ENCODE measurements around the gene NDUFAF5.

NDUFAF5 gene

DNA sequence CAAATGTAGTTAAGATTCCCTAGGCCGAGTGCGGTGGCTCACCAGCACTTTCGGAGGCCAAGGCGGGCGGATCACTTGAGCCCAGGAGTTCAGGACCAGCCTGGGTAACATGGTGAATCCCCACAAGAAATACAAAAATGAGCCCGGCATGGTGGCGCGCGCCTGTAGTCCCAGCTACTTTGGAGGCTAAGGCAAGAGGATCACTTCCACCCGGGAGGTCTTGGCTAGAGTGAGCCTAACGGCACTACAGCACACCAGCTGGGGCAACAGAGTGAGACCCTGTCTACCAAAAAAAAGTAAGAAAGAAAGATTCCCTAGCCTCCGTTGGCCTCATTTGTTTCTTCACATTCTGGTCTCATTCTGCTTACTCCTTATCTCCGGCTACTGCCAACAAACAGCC is 1.3 kb upstream of the NDUFAF5 start:
- no peak for DNase-seq

DNA sequence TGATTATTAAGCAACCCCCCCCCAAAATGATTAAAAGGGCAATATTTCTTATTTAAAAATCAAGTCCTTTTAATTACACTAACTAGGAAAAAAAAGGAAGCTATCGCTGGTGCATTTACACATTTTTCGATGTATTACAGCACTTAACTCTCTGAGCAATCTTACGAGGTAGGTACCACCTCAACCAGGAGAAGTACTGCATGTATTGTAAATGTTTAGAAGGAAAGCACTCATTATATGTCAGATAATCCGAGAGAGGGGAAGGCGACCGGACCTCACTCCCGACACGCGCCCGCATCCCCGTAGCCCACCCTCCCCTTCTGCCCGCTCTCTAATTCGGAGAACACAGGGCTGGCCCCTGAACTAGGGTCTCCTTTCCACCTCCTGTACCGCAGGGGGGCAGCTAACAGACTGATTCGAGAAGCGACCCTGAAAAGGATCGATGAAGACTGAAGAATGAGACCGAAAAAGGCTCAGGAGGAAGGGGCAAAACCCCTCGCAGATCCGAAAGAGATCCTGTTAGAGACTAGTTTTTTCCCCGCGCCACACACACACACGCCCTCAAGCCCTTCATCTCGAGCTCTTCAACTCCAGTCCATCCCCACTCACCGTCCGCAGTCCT is 446 bp upstream of the NDUFAF5 start:
- DNase-seq, result no peak

DNA sequence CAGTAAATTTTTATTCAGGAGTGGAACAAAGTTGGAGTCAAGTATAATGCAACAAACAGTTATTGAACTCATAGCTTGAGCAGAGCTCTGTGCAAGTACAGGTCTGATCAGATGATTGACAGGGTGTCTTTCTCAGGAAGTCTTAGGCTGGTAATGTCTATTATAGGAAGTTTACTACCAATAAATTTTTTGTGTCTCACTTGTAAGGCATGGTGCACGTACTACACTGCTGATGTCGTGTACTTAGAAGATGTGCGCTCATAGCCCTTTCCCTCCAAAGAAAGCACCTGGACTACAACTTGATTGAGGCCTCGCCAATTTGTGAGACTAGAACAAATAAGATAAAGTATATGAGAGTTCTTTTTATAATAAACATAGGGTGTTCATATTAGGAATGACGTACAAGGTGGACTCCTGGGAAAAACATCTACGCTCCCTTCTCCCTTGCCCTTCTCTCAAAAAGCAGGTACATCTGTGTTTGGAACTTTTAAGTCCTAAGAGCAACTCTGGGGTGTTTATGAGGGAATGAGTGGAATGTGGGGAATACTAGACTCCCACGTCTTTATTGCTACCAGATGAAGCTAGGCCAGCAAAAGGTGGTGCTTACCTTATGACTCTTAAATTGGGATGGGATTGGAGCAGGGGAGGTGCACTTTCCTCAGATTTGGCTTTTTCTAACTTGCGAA is 1.5 kb downstream of the NDUFAF5 start:
- no peak for DNase-seq

DNA sequence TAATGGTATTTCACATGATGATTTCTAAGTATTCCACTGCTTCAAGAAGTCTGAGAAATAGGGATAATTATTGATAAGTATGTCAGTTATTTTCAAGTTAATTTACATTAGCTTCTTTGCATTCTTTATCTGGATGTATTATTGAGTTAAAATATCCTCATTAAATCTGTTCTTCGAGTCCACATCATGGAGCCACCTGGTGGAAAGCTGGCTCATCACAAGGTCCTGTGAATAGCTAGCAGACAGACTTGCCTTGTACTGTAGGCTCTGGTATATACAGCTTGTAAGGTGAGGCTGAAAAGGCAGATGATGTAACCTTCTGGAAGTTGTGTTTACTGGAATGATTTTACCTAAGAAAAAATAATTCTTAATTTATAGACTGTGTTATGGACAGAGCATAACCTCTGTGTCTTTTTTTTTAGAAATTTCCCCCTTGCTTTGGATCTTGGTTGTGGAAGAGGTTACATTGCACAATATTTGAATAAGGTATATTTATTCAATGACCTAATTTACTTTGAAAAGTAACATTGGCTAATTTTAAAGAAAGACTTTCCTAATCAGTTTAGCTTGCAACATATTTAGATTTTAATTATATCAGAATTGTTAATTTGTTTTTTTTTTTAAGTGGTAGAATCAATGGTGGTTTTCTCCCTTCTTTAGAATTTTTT is 3.5 kb downstream of the NDUFAF5 start:
- peak; percentile 59 for DNase-seq

- DNase-seq, result no peak
These were observed 5.9 kb downstream of the NDUFAF5 start for GRCh38 chr20:13790708-13791107.

GRCh38 chr20:13791540-13792459 is 7.0 kb downstream of the NDUFAF5 start:
- DNase-seq, result no peak

DNA sequence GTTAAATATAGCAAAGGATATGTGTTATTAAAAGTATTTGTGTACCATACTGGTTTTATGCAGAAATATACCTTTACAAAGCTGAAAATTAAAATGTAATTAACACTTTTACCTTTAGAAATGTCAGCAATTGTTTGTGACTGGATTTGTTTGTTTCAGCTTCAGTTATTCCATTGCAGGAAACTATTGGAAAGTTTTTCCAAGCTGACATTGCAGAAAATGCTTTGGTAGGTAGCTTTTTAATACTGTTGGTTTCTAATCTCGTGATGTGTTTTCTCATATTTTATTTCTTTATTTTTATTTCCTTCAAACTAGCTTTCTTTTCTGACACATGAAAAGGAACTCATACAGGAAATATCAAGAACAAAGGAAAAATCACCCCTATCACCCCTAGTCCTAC is 8.2 kb downstream of the NDUFAF5 start:
- no peak for DNase-seq

GRCh38 chr20:13794667-13795066 is 9.8 kb downstream of the NDUFAF5 start:
- DNase-seq, result no peak

DNA sequence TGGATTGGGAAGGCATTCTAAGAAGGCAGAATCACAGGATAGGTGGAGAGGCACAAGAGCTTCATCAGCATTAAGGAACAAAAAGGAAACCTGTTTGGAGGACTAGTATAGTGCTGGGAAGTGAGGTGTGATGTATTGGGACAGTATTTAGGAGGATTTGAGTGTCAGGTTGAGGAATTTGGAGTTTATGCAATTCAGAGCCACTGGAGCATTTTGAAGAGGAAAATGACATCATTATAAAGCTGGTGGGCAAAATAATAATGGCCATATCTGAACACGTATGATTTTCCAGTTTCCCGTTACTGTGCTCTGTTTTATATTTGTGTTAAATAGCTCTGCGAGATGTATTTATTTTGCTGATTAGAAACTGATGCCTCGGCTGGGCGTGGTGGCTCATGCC is 14.2 kb downstream of the NDUFAF5 start:
- no peak for DNase-seq

DNA sequence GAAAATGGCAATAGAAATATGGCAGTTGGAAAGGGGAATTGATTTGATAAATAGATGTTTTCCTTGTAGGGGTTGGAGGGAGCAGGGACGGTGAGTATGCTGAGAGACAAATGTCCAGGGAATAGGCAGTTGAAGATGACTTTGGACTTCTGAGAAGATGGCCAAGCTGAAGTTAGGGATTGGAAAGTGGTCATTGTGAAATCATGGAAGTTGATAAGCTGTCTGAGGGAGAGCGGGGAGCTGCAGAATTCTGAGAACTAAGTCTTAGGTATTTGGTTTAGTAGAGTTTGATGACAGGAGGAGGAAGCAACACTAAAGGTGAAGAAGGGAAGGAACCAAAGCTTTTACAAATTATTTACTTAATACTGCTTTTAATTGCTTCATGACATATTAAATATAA is 15.1 kb downstream of the NDUFAF5 start:
- DNase-seq, result no peak

- DNase-seq, result peak; percentile 87
These were observed 15.9 kb downstream of the NDUFAF5 start for GRCh38 chr20:13800728-13801134.

GRCh38 chr20:13809373-13809772 is 24.5 kb downstream of the NDUFAF5 start:
- DNase-seq, result no peak

GRCh38 chr20:13809855-13810254 is 25.0 kb downstream of the NDUFAF5 start:
- no peak for DNase-seq

DNA sequence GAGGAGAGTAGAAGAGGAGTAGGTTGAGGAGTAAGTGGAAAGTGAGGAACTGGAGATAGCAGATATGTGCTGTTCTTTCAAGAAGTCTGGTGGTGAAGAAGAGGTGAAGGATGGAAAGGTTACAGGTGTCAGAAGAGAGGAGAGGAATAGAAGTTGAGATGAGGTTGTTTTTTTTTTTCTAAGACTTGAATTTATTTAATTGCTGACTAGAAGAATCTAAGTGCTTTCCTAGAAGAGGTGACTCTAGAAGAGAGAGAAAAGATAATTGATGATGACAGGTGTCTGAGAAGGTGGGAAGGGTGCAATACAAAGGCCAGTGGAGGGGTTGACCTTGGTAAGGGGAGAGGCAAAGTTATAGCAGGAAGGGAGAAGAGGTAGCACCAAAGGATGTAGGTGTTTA is 25.6 kb downstream of the NDUFAF5 start:
- DNase-seq, result no peak

DNA sequence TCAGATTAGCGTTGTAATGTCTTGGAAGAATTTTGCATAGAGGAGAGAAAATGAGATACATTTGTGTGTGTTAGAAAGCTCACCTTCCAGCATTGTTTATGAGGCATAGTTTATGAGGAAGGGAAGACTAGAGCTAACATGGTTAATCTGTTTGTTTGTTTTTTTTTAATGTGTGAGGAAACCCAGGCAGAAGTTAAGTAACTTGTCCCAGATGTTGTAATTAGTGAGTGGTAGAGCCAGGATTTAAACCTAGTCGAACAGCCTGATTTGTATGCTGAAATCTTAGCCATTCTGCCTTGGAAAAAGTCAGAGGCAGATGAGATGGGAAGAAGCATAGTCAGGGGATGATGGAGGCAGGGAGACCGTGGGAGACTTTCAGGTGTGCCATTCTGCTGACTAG is 29.1 kb downstream of the NDUFAF5 start:
- no peak for DNase-seq

- DNase-seq, result no peak
These were observed 29.8 kb downstream of the NDUFAF5 start for GRCh38 chr20:13814672-13815071.

- DNase-seq, result no peak
These were observed 31.9 kb downstream of the NDUFAF5 start for GRCh38 chr20:13816757-13817156.

DNA sequence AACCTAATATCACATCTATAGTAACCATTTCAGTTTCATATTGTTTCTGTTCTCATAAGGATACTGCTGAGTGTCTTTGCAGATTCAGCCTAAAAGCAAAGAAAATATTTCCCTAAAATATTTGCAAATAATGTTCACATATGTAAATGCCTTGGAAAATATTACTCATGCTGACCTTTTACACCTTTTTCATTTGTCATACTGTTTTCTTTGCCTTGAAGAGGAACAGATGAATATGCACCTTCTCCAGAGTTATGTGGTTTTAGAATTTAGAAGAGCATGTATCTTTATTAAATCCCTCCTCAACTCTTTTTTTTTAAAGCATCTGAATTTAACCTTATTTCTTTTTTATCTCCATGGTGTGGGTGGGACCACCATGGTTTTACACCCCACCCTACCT is 32.5 kb downstream of the NDUFAF5 start:
- no peak for DNase-seq

DNA sequence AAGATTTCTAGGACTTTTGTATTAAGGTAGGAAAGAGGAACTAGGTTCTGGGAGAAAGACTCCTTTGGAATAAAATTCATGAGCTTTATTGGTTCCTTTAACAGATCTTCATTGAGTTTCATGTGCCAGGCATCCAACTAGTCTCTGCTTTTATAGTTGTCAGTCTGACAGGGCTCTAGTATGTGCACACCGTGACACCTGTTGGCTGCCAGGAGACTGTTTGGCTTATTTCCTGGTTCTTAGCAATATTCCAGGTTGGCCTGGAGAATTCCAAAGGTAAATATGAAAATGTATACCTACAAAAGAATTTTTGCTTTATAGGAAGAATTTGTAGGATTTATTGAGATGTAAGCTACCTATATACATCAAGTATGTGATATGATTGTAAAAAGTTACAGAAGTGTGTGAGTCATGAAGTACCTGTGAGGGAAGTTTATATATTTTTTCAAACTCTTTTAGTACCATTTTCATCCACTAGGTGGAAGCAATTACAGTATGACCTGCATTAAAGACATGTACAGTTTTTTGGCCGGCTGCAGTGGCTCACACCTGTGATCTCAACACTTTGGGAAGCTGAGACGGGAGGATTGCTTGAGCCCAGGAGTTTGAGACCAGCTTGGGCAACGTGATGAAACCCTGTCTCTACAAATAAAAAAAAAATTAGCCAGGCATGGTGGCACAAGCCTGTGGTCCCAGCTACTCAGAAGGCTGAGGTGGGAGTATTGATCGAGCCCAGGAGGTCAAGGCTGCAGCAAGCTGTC is 35.2 kb downstream of the NDUFAF5 start:
- DNase-seq, result no peak

GRCh38 chr20:13821876-13822275 is 37.0 kb downstream of the NDUFAF5 start:
- no peak for DNase-seq

- DNase-seq, result no peak
These were observed 37.6 kb downstream of the NDUFAF5 start for GRCh38 chr20:13822459-13822858.

- no peak for DNase-seq
These were observed 39.6 kb downstream of the NDUFAF5 start for GRCh38 chr20:13824459-13824858.

- DNase-seq, result no peak
These were observed 40.6 kb downstream of the NDUFAF5 start for GRCh38 chr20:13825465-13825864.
